LNCaP clone FGC (cell line): ENCODE data around the gene MLLT1.
A peak's percentile ranks its signal among the peaks of the same experiment; 100 is the strongest.

Experiments used
- DNase-seq: peaks from one replicate; pipeline ENCODE4 v3.0.0-alpha.2; 2011; ENCODE audit warnings: low read depth
- H3K4me3 ChIP-seq: 2 replicates; pipeline ENCODE4 v1.5.1; 2011; ENCODE audit warnings: mild to moderate bottlenecking, low read depth, low read length, control low read depth
- TF ChIP-seq, protein P1 (sequence below): IDR thresholded peaks from 2 replicates; pipeline ENCODE4 v1.5.1; 2012; ENCODE audit warnings: mild to moderate bottlenecking; ENCODE audit not compliant: control insufficient read depth, insufficient read depth; ENCODE audit errors: extremely low read depth

Gene MLLT1

DNA sequence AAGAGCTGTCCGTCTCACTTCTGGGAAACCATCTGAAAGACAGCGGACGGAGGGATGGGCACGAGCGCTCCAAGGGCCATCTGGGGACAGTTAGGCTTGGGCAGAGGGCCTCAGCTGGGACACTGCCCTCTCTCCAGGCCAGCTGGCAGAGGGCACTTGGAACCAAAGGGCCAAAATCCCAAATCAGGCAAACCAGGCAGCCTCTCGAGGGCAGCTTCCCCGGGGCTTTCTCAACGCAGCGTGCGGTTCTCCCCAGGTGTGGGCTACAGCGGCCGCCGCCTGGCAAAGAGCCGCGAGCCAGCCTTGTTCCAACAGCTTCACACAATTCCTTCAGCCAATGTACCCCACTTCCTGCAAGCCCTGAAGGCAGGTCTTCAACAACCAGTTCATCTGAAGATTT lies 5.0 kb downstream of the MLLT1 start:
- peak overlapping the region; percentile 49 for H3K4me3 ChIP-seq
- TF ChIP-seq, protein P1, sequence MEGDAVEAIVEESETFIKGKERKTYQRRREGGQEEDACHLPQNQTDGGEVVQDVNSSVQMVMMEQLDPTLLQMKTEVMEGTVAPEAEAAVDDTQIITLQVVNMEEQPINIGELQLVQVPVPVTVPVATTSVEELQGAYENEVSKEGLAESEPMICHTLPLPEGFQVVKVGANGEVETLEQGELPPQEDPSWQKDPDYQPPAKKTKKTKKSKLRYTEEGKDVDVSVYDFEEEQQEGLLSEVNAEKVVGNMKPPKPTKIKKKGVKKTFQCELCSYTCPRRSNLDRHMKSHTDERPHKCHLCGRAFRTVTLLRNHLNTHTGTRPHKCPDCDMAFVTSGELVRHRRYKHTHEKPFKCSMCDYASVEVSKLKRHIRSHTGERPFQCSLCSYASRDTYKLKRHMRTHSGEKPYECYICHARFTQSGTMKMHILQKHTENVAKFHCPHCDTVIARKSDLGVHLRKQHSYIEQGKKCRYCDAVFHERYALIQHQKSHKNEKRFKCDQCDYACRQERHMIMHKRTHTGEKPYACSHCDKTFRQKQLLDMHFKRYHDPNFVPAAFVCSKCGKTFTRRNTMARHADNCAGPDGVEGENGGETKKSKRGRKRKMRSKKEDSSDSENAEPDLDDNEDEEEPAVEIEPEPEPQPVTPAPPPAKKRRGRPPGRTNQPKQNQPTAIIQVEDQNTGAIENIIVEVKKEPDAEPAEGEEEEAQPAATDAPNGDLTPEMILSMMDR = no peak
- DNase-seq = no peak

DNA sequence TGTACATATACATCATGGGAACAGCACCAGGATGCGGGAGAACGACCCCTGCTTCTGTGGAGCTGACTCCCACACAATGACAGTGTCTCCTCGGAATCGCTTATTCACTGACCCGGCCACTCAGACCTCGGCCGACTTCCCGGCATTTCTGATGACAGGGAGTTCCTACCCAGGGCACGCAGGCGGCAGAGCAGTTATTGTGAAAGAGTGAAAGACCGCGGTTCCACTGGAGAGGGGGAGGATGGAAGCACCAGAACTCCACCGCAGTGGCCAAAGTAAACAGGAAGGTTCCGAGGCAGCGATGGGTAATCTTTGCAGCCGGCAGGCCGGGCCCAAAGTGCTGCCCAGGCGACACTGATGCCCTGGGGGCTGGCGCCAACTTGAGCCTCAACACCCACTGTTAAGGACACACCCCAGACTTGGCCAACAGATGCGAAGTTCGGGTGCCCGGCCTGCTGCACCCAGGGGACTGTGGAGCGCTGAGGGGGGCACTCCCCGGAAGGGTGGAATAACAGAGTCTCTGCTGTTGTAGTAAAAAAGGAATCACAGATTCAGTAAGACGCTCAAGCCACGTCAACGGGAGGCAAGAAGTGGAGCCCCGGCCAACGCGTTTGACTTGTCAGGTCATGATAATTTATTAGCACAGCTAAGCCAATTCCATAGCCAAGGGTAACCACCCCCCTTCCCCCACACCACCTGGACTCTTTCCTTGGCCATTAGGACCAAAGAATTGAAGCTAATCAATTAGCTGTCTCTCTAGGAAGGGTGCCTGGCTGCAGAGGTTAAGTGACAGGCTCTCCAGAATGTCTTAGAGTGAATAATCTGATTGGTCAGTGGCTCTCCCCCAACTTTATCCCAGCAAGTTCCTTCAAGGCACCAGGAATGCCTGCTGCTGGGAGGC lies 5.8 kb downstream of the MLLT1 start:
- H3K4me3 ChIP-seq = peak overlapping the region; percentile 49
- TF ChIP-seq, protein P1 = no peak

DNA sequence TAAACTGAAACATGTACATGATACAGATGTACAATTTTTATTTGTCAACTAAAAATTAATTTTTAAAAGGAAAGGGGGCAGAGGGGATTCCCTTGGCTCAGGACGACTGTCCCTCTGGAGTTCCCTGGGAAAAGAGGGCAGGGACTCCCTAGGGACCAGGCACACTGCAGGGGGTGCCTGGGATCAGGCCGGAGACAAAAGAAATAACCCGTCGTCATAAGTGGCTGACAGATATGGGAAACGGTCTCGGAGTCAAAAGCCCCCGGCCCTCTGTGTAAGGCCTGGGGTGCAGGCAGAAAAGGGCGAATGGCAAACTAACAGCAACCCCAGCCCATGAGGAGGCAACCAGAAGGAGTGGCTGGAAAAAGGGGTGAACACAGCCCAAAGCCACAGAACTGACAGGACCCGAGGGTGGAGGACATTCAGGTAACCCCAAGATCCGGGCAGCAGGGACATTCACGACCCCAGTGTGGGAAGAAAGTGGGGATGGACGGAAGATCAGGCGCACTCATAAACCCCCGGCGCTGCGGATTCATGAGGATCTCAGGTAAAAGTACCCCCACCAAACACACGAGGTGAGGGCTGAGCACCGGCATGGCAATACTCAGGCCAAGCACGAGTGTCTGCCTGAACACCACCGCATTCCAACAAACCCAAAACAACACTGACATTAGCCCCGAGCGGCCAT lies 6.7 kb downstream of the MLLT1 start:
- TF ChIP-seq, protein P1 = no peak
- DNase-seq = no peak
- H3K4me3 ChIP-seq = peak overlapping the region; percentile 49

More for the DNA sequence above, 5.8 kb downstream of the MLLT1 start:
- peak; percentile 86 for DNase-seq

DNA sequence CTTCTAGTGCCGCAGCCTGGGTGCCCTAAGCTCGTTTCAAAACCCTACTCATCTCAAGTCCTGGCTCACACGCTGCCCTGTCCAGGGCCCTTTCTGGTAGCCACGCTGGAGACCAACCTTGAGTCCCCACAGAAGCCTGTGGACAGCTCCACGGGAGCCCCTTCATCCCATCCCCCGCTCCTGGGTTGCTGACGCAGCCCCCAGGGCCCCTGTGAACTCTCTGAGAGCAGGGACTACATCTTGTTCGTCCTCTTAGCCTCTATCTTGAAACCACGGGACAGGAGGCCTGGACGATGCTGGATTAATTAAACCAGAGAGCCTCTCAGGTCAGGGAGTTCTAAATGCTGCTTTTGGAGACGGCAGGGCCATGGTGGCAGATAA lies 7.4 kb downstream of the MLLT1 start:
- TF ChIP-seq, protein P1 = no peak
- H3K4me3 ChIP-seq = peak overlapping the region; percentile 49
- DNase-seq = no peak

DNA sequence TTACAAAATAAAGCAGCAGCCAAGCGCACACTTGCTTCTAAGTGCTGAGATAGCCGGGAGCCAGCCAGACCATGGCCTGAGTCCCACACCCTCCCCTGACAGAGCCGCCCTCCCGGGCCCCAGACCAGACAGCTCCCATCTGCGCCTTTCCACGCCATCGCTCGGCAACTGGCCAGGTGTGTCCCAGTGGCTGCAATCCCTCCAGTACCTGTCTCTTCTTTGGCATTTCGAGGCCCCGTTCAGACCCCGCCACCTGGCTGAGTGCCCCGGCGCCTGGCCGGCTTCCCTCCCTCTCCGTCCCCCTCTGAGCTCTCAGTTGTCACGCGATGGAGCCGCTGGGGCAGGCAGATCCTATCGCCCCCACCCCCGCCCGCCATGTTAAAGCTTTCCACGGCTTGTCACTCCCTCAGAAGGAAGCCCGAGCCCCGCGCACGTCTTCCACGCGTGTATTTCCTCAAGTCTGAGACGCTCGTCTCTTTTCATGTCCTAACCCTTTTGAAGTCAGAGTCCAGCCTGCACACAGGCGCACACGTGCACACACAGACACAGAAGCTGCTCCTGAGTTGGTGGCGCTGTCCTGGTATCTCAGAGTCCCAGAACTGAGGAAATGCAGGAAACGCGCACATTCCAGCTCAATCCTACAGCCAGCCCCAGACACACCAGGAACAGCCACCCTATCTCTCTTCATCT lies 7.9 kb downstream of the MLLT1 start:
- H3K4me3 ChIP-seq = peak overlapping the region; percentile 49
- TF ChIP-seq, protein P1 = peak; percentile 44; the same call in 1 of the 2 replicates
- no peak for DNase-seq

DNA sequence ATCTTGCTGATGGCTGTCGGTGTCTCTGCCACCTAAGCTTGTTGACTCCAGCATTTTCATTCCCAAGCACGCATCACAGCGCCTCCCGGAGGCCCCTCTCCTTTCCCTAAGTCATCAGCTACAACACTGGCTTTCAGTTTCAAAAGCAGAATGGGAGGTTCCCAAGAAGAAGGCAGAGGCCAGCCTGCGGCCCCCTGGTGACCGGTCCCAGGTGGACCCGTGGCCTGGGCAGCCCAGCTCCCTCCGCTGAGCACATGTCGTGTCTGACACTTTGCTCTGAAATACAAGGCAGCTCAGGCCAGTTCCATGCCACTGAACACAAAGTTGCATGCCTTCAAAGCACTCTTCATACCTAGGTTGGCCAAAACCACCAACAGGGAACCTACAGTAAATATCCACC lies 8.5 kb downstream of the MLLT1 start:
- peak overlapping the region; percentile 49; the same call in 1 of the 2 replicates for H3K4me3 ChIP-seq

More for the DNA sequence above, 8.5 kb downstream of the MLLT1 start:
- TF ChIP-seq, protein P1 = 0 out of 2 replicates have a peak, but pooled peaks have one; percentile 2
- no peak for DNase-seq
